GM19395 (cell line): ENCODE data around the gene NEK4.
A peak's percentile ranks its signal among the peaks of the same experiment; 100 is the strongest.
"Not testable (repeated sequence)": the region's sequence is repeated elsewhere in the genome, so short reads cannot be mapped to it uniquely, and the experiment has no call there.

Experiments used
- ATAC-seq: cut with Tn5 transposase; IDR thresholded peaks from one replicate; pipeline ENCODE4 v1.9.1; 2021; ENCODE audit warnings: mild to moderate bottlenecking, moderate library complexity; ENCODE audit not compliant: unreplicated experiment

Gene NEK4

DNA sequence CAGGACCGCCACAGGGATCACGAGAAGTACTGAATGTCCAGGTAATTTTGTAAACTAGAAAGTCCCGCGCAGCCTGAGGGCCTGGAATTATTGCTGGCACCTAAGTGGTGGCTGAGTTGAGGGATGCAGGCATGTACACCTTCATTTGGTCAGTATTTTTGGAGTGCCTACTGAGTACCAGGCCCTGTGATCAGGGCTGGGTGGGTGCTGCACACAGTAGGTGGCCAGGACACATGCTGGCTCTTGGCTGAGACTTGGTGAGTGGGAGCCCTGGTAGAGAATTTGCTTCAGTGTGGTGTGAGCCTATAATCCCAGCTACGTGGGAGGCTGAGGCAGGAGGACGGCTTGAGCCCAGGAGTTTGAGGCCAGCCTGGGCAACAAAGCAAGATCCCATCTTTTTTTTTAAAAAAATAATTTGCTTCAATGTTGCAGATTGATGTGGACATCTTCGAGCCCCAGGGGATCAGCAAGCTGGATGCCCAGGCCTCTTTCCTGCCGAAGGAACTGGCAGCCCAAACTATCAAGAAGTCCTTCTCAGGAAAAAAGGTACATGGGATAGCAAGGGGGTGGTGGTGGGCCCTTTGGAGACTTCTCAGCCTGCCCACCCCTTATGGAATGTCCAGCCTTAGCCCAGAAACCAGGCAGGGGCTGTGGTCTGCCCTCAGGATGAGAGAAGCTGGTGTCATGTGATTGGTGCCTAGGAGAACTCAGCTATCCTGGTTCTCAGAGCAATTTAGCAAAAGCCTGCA lies 9.3 kb upstream of the NEK4 start:
- ATAC-seq = no peak

DNA sequence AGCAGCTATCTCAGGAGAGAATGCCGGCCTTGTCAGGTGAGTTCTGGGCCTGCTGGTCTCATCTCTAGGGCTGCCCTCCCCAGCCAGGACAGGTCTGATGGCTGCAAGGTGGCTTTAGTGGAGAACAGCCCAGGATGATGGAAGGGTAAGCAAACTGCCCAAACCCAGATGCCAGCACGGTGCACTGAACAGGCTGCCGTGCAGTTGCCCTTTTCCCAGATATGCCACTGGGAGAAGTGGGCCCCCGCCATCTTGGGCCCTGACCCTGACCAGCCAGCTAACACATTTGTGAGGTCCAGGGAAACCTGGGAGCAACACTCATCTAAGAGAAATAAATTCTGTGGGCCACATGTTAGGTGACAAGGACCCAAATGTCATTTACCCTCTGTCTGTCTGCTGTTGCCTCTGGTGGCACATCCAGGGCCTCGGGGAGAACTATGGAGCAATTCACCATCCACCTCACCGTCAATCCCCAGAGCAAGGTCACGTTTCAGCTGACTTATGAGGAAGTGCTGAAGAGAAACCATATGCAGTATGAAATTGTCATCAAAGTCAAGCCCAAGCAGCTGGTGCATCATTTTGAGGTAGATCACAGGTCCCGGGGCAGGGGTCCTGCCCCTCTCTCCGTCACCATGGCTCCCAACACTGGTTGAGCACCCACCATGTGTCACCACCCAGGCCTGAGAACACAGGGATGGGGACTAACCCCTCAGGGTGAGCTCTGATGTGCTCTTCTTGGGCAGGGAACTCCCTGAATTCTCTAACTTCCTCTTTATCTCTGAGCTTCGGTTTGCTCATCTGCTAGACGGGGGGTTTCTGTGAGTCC lies 8.5 kb upstream of the NEK4 start:
- ATAC-seq = no peak

DNA sequence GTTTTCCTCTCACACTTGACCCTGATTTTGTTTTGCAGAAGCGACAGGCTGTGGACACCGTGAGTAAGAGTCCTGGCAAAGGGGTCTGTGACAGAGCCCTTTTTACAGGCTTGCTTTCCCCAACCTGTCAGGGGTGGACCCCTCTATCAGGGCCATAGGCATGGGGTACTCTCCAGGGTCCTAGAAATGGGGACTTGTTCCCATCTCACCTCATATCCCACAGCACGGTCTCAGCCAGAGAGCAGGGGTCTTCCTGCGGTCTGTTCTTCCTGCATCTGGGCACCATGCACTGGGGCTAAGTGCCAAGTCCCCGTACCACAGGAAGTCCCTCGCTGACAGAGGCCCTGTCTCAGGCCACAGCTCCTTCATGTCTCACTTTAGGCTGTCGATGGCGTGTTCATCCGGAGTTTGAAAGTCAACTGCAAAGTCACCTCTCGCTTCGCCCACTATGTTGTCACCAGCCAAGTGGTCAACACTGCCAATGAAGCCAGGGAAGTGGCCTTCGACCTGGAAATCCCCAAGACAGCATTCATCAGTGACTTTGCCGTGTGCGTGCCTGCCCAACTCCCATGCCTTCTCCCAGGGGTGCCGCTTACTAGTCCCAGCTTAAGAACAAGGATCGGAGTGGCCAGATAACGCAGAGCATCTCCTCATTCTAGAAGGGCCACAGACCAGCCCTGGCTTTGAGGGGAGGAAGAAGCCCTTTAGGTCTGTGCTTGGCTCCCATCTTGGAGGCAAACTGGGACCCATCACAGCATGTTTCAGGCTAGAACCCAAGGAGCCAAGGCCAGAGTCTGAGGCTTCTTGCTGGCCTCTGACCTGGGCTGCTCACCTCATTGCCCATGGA lies 7.4 kb upstream of the NEK4 start:
- no peak for ATAC-seq

DNA sequence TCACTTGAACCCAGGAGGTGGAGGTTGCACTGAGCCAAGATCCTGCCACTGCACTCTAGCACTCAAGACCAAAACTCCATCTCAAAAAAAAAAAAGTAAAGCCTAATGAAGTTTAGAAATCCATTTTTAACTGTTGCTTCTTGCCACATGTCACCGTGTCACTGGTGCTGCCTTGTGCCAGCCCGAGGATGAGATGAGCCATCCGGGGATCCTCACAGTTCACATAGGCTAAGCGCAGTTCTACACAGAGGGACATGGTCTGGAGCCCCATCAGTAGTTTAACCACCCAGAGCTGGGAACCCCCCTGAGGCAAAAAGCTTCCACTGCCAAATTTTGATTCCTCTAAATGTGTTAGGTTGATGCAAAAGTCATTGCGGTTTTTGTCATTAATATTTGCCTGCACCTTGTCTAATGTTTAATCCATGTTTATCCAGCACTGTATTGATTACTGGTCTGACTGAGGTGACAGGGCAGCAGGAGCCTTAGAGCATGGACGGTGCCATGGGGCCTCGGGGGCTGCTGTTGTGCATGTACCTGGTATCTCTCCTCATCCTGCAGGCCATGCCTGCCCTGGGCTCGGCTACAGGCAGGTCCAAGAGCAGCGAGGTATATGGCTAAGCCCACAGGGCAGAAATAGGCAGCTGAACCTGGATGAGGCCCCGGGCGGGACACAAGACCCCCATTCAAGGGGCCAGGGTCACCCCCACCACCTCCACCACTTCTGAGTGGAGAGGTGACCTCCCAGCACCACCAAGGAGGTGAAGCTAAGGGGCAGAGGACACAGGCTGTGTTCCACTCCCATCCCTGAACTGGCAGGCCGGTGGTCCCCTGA lies 6.6 kb upstream of the NEK4 start, which contains the start of gene ITIH1:
TSS of gene ITIH1 (plus strand) at position 473 of the 832 bp plus-strand sequence. CDS start at position 490, 17 bp downstream.
- ATAC-seq = no peak

DNA sequence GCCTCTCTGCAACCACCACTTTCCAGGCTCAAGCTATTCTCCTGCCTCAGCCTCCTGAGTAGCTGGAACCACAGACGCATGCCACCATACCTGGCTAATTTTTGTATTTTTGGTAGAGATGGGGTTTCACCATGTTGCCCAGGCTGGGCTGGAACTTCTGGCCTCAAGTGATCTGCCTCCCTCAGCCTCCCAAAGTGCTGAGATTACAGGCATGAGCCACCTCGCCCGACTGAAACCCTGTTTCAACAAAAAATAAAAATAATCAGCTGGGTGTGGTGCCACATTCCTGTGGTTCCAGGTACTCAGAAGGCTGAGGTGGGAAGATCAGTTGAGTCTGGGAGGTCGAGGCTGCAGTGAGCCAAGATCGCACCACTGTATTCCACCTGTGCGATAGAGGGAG lies 5.7 kb upstream of the NEK4 start:
- ATAC-seq = not testable (repeated sequence)

DNA sequence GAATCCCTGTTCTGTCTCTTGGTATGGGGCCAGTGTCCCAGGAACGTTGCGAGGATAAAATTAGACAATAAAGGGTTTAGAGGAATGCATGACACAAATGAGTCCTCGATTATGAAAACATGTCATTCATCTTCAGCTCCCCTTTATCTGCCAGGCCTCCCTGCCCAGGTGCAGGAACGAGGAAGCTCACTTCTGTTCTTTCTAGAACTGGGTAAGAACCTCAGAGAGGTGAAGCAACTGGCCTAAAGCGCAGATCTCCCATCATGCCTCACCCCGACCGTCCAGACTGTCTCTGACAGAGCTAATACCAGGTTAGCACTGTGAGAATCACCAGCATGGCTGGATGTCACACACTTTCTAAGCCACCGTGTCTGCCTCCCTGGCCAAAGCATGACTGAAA lies 5.1 kb upstream of the NEK4 start:
- ATAC-seq = no peak

DNA sequence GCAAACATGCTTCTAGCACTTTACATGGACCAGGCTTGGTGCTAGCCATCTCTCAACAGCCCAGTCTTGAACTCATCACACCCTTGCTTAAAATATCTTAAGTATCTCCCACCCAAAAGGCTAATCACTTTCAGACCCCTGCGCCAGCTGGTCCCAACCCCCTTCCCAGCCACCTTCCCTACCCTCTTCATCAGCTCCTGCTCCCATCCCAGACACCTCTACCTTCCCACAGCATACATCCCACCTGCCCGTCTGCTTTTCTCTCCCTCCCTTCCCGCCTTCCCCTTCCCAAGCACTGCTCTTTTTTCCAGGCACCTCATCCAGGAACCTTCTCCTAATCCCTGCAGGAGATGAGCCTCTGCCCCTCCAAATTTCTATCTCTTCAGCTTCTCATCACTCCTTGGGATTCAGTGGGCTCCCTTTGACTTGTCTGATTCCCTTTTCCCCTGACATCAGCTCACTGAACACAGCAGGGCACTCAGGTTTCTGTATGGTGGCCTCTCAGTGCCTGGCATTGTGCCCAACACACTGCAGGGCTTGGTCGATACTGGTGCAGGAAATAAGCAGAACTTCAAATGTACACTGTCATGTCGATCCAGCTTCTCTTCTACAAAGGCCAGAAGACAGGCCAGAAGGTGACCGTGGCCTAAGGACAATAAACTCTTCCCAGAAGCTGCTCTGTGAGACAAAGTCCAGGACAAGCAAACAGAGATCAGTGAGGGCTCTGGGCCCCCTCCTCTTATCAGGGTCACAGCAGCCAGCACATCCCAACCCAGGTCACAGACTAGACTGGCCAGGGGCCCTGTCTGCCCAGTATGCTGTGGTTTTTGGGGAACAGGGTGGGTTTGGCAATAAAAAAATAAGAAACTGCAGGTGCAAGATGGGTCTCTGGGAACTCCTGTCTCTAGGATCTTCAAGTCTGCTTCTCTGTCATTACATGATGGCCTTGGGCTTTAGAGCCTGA lies 4.4 kb upstream of the NEK4 start:
- no peak for ATAC-seq

DNA sequence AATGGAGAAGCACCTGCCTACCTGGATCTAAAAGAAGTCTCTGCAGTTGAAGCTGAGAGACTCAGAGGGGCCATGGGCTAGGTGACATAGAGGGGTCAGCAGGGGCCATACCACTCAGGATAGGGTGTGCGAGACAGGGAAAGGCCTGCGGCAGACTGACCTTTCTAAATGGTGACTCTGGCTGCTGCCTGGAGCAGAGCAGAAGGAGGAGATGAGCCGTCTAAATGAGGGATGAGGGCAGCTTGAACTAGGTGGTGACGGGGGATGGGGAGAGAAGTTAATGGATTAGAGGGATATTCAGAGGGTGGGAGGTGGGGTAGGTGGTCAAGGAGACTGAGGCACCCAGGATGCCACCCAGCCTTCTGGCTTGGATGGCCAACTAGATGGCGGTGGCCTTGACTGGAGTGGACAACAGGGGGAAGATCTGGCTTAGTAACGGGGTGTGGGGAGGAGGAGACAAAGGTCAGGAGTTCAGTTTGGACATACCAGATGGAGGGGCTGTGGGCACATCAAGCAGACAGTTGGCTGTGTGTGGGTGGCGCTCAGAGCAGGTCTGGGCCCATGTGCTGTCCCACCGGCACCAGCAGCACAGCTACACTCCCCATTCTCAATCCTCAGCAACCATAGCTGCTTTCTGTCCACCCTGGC lies 3.5 kb upstream of the NEK4 start:
- no peak for ATAC-seq

DNA sequence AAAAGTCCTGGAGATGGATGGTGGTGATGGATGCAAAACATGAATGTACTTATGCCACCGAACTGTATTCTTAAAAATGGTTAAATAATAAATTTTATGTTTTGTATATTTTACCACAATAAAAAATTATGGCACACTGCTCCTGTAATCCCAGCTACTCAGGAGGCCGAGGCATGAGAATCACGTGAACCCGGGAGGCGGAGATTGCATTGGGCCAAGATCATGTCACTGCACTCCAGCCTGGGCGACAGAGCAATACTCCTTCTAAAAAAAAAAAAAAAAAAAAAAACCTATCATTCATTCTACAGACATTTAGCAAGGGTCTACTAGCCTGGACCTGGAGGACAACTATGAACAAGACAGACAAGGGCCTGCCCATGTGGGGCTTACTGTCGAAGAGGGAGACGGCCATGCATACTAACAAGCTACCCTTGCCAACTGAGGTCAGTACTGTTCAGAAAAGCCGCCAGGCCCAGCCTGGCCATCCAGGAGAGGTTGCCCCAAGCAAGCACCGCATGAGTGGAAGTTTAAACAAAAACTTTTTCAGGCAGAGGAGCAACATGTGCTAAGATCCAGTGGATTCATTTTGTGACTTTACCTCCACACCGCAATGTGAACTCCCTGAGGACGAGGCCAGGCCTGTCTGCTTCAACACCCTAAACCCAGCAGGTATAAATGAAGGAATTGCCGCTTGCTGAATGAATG lies 2.8 kb upstream of the NEK4 start:
- no peak for ATAC-seq

DNA sequence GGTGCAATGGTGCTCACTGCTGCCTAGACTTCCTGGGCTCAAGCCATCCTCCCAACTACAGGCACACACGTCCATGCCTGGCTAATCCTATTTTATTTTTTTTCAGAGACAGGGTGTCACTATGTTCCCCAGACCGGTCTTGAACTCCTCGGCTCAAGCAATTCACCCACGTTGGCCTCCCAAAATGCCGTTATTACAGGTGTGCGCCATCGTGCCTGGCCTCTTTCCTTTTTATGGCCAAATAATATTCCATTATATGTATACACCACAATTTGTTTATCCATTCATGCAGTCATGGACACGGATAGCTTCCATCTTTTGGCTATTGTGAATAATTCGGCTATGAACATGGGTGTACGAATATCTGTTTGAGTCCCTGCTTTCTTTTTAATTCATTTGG lies 962 bp upstream of the NEK4 start:
- no peak for ATAC-seq

DNA sequence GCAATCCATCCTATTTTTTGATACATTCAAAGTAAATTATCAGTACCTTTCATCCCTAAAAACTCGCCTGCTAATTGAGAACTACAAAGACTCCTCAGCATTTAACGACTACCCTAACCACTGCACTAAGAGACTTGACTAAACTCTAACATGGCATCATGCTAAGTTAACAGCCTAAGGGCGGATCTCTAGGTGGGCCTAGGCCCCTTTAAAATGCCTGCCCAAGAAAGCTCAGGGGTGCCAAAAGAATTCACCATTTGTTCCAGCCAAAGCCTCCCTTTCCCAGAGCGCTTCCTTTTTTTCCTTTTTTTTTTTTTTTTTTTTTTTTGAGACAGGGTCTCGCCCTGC lies 568 bp upstream of the NEK4 start:
- ATAC-seq = peak; percentile 15

DNA sequence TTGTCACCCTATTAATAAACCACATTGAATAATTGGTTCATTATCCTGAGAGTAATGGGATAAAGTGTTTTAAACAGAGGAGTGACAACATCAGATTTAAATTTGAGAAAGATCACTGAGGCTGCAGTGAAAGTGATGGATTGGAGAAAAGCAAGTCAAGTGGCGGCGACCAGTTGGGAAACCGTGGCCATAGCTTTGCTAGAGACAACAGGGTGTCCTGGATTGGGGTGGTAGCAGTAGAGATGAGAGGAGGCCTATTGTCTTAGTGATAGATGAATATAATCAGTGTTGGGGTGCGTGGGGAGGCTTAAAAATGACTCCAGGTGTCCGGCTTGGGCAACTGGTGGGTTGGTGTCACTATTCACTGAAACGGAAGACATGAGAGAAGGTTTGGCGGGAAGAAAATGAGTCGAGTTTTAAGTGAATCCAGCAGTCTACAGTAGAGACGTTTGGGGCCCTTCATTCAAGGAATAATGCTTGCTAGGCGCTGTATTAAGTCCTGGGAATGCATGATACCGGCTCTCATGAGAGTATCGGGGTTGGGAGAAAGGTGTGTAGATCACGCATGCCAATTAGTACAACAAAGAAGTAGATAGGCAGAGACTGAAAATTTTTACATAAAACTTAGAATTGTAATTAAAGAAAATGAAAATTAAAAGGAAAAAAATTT lies 819 bp downstream of the NEK4 start:
- no peak for ATAC-seq

DNA sequence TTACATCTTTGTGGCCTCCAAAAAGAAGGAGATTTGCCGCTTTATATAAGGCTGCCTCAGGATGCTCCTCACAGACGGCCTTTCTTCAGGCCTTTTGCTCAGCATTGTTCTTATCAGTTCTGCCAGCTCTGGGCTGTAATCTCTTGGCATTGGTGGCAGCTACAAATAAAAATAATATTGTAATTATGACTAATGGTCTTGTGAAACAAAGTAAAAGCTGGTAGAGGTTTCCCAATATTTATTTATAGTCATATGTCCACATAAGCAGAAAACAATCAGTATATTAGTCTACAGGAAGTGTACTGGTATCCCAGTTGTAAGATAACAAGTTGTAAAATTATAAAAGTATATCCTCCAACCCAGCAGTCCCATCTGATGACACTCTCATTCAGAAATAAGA lies 7.3 kb downstream of the NEK4 start:
- no peak for ATAC-seq

DNA sequence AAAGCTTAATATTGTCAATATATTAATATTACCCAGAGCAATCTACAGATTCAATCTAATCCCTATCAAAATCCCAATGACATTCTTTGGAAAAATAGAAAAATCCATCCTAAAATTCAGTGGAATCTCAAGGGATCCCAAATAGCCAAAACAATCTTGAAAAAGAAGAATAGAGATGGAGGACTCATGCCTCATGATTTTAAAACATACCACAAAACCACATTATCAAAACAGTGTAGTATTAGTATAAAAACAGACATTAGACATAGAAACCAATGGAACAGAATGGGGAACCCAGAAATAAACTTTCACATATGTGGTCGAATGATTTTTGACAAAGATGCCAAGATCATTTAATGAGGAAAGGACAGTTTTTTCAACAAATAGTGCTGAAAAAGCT lies 14.6 kb downstream of the NEK4 start:
- no peak for ATAC-seq

DNA sequence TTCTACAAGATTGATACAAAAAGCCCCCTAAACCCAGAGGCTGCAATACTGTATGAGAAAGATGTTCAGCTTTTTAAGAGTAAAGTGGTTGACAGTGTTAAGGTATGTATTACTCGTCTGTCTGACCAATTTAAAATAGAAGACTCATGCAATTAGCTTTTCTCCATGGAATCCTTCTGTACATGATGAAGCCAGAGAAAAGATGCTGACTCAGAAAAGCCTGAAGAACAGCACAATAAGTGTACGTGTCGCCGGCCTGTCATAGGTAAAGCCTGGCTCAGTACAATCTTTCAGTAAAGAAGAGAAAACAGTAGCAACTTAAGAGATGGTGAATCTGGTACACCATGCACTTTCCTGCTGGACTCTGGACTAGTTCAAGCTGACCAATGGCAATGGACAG lies 16.4 kb downstream of the NEK4 start:
- no peak for ATAC-seq

DNA sequence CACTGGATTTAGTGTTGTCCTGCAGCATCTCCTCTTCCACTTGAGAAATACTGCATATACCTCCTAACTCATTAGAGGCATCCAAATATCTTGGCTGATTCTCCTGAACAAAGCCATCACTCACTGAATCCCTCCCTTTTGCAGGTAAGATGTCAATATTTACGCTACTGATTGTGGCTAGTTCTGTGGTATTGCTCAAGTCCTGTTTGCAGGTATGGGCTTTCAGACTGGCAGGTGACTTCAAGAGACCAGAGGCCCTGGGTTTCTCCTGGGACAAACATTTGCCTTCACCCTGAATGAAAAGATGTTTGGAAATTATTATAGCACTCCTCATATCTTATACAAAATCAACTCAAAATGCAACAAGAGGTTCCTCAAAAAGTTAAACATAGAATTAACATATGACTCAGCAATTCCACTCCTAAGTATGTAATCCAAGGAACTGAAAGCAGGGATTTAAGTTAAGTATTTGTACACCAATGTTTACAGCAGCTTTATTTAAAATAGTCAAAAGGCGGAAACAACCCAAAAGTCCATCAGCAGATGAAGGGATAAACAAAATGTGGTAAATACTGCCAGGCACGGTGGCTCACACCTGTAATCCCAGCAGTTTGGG lies 18.6 kb downstream of the NEK4 start:
- no peak for ATAC-seq

DNA sequence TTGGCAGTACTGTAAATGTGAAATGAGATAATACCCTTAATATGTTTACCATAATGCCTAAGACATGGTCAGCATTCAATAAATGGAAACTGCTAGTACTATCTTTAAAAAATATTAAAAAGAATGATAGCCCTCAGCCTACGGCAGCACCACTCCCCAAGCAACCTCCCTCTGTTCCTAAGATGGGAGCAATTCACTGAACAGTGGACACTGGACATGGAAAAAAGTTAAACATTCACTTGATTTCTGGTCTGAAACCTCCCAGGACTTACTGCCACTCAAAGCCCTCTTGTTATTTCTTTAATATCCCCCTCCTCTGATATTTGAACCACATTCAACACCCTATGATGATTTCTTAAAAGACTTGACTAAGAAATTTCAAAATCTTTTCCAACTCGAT lies 27.0 kb downstream of the NEK4 start:
- no peak for ATAC-seq
